T-helper 1 cell treated with Interleukin-12 subunit alpha and Interleukin-12 subunit beta and Interleukin-4 antibody, amounts not matched to agents 30 μg/mL and 1 μg/mL, for 36 hours (primary cell): ENCODE measurements around the gene FICD.
A peak's percentile ranks its signal among the peaks of the same experiment; 100 is the strongest.
"Not testable (repeated sequence)": the region's sequence is repeated elsewhere in the genome, so short reads cannot be mapped to it uniquely, and the experiment has no call there.

Experiments
- H3K27ac Mint-ChIP-seq: one replicate; pipeline ENCODE4 v1.8.0; 2021; ENCODE audit warnings: mild to moderate bottlenecking, mixed read lengths
- H3K27me3 Mint-ChIP-seq: one replicate; pipeline ENCODE4 v1.8.0; 2021; ENCODE audit warnings: low read depth, mixed read lengths
- H3K36me3 Mint-ChIP-seq: one replicate; pipeline ENCODE4 v1.8.0; 2021; ENCODE audit warnings: low read depth, mixed read lengths
- H3K4me1 Mint-ChIP-seq: one replicate; pipeline ENCODE4 v1.8.0; 2021; ENCODE audit warnings: low read depth, mixed read lengths
- H3K4me3 Mint-ChIP-seq: one replicate; pipeline ENCODE4 v1.8.0; 2021; ENCODE audit warnings: mild to moderate bottlenecking, moderate library complexity, mixed read lengths
- H3K9me3 Mint-ChIP-seq: one replicate; pipeline ENCODE4 v1.8.0; 2021; ENCODE audit warnings: mixed read lengths

FICD gene

GRCh38 chr12:108538616-108539195, 23.6 kb downstream of the FICD start:
- Mint-ChIP-seq H3K27me3 (no peaks in the 10 kb centered on the region), H3K4me3 (no peak overlapping the region), H3K4me1 (peaks cover 25% of the 10 kb centered on the region), H3K9me3 (no peaks in the 10 kb centered on the region), H3K36me3 (peaks cover 51% of the 10 kb centered on the region), H3K27ac (no peak overlapping the region)

GRCh38 chr12:108542320-108542719, 27.2 kb downstream of the FICD start:
- Mint-ChIP-seq H3K27me3 (no peaks in the 10 kb centered on the region), H3K4me3 (no peak overlapping the region), H3K27ac (no peak overlapping the region), H3K36me3 (peaks cover 46% of the 10 kb centered on the region), H3K4me1 (peaks cover 20% of the 10 kb centered on the region), H3K9me3 (no peaks in the 10 kb centered on the region)

- peaks cover 43% of the 10 kb centered on the region for H3K36me3 Mint-ChIP-seq
- H3K27me3 Mint-ChIP-seq, result no peaks in the 10 kb centered on the region
- H3K4me3 Mint-ChIP-seq, result no peak overlapping the region
- H3K4me1 Mint-ChIP-seq, result peaks cover 19% of the 10 kb centered on the region
- H3K9me3 Mint-ChIP-seq, result no peaks in the 10 kb centered on the region
- no peak overlapping the region for H3K27ac Mint-ChIP-seq
Measured at GRCh38 chr12:108543652-108544051, 28.6 kb downstream of the FICD start.

GRCh38 chr12:108547686-108548085, 32.6 kb downstream of the FICD start:
- Mint-ChIP-seq H3K4me1 (peaks cover 30% of the 10 kb centered on the region), H3K4me3 (no peak overlapping the region), H3K27me3 (no peaks in the 10 kb centered on the region), H3K9me3 (no peaks in the 10 kb centered on the region), H3K27ac (no peak overlapping the region), H3K36me3 (peaks cover 37% of the 10 kb centered on the region)

- peaks cover 27% of the 10 kb centered on the region for H3K36me3 Mint-ChIP-seq
- H3K27ac Mint-ChIP-seq, result no peak overlapping the region
- peaks cover 30% of the 10 kb centered on the region for H3K4me1 Mint-ChIP-seq
- H3K4me3 Mint-ChIP-seq, result no peak overlapping the region
- no peaks in the 10 kb centered on the region for H3K9me3 Mint-ChIP-seq
- H3K27me3 Mint-ChIP-seq, result no peaks in the 10 kb centered on the region
Measured at GRCh38 chr12:108548954-108549521, 34.0 kb downstream of the FICD start.

GRCh38 chr12:108551535-108551934, 36.5 kb downstream of the FICD start:
- Mint-ChIP-seq H3K4me1 (peaks cover 36% of the 10 kb centered on the region), H3K27ac (no peak overlapping the region), H3K36me3 (peaks cover 17% of the 10 kb centered on the region), H3K27me3 (no peaks in the 10 kb centered on the region), H3K9me3 (no peaks in the 10 kb centered on the region), H3K4me3 (no peak overlapping the region)

GRCh38 chr12:108553799-108554198, 38.7 kb downstream of the FICD start:
- no peak overlapping the region for H3K4me3 Mint-ChIP-seq
- H3K36me3 Mint-ChIP-seq, result peaks cover 9% of the 10 kb centered on the region
- no peaks in the 10 kb centered on the region for H3K9me3 Mint-ChIP-seq
- peaks cover 40% of the 10 kb centered on the region for H3K4me1 Mint-ChIP-seq
- no peaks in the 10 kb centered on the region for H3K27me3 Mint-ChIP-seq
- no peak overlapping the region for H3K27ac Mint-ChIP-seq

- H3K36me3 Mint-ChIP-seq, H3K27ac Mint-ChIP-seq, H3K4me3 Mint-ChIP-seq: not testable (repeated sequence)
Measured at GRCh38 chr12:108555383-108555782, 40.3 kb downstream of the FICD start.

GRCh38 chr12:108559007-108559655, 44.1 kb downstream of the FICD start:
- H3K27ac Mint-ChIP-seq, result peak overlapping the region; percentile 58
- H3K4me1 Mint-ChIP-seq, result peaks cover 34% of the 10 kb centered on the region
- H3K9me3 Mint-ChIP-seq, result no peaks in the 10 kb centered on the region
- H3K36me3 Mint-ChIP-seq, result peaks cover 8% of the 10 kb centered on the region
- peak overlapping the region; percentile 55 for H3K4me3 Mint-ChIP-seq
- no peaks in the 10 kb centered on the region for H3K27me3 Mint-ChIP-seq

More at GRCh38 chr12:108555383-108555782, 40.3 kb downstream of the FICD start:
- not testable (repeated sequence) for H3K27me3 Mint-ChIP-seq, H3K9me3 Mint-ChIP-seq
- H3K4me1 Mint-ChIP-seq, result peaks cover 46% of the 10 kb centered on the region

- Mint-ChIP-seq H3K27me3 (no peaks in the 10 kb centered on the region), H3K36me3 (peaks cover 13% of the 10 kb centered on the region), H3K4me1 (peaks cover 32% of the 10 kb centered on the region), H3K9me3 (no peaks in the 10 kb centered on the region), H3K4me3 (peak overlapping the region; percentile 100), H3K27ac (peak overlapping the region; percentile 99)
Measured at GRCh38 chr12:108559748-108560147, 44.7 kb downstream of the FICD start.

GRCh38 chr12:108560321-108560721, 45.2 kb downstream of the FICD start:
- Mint-ChIP-seq H3K4me3 (peak overlapping the region; percentile 100), H3K27ac (peak overlapping the region; percentile 99), H3K36me3 (peaks cover 15% of the 10 kb centered on the region), H3K27me3 (no peaks in the 10 kb centered on the region), H3K4me1 (peaks cover 30% of the 10 kb centered on the region), H3K9me3 (no peaks in the 10 kb centered on the region)

- H3K27me3 Mint-ChIP-seq, result no peaks in the 10 kb centered on the region
- no peaks in the 10 kb centered on the region for H3K9me3 Mint-ChIP-seq
- peak within 1 kb of the TSS; percentile 100 for H3K4me3 Mint-ChIP-seq
- peak within 1 kb of the TSS; percentile 99 for H3K27ac Mint-ChIP-seq
- H3K36me3 Mint-ChIP-seq, result peaks cover 21% of the 10 kb centered on the region
- H3K4me1 Mint-ChIP-seq, result peaks cover 36% of the 10 kb centered on the region
Measured at GRCh38 chr12:108560752-108561719, 46.0 kb downstream of the FICD start, which contains the start of gene SART3. SART3 (minus strand) TSS chr12:108561173; CDS start chr12:108561154, 19 bp downstream.

GRCh38 chr12:108561852-108562347, 46.8 kb downstream of the FICD start:
- Mint-ChIP-seq H3K27ac (peak overlapping the region; percentile 99), H3K4me1 (peaks cover 32% of the 10 kb centered on the region), H3K4me3 (peak overlapping the region; percentile 100), H3K27me3 (no peaks in the 10 kb centered on the region), H3K36me3 (peaks cover 27% of the 10 kb centered on the region), H3K9me3 (no peaks in the 10 kb centered on the region)
